Hepatocyte (in vitro differentiated cells): ENCODE results near the gene PSMA7.

Experiments used
- CTCF ChIP-seq: fragments of 200-600 bp; sonication (generic); IDR thresholded peaks from 2 replicates; pipeline ENCODE4 v1.5.1; 2016; ENCODE audit warnings: antibody characterized with exemption, mild to moderate bottlenecking; ENCODE audit not compliant: poor library complexity
- EZH2 ChIP-seq: fragments of 200-600 bp; sonication (generic); IDR thresholded peaks from 2 replicates; pipeline ENCODE4 v1.6.1; 2016; ENCODE audit warnings: antibody characterized with exemption, mild to moderate bottlenecking, borderline replicate concordance
- EZH2phosphoT487 ChIP-seq: fragments of 200-600 bp; sonication (generic); IDR thresholded peaks from one replicate; pipeline ENCODE4 v1.6.1; 2018; ENCODE audit warnings: antibody characterized with exemption, mild to moderate bottlenecking, low read depth, moderate library complexity; ENCODE audit not compliant: unreplicated experiment, severe bottlenecking

DNA sequence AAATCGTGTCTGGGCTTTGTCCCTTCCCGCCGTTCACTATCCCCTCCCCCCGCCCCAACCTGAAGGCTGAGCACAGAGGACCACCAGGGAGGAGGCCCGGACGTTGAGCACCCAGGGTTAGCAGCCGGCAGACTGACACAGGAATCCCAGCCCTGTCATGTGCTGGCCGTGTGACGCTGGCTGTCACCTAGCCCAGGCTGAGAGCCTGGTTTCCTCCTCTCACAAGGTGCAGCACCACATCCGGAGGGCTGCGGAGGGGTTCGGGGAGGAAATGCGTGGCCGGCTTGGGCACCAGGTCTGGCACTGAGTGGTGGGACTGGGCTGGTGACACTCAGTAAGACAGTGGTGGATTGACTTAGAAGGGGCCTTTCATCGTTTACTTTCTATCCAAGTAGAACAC is 25.5 kb downstream of the PSMA7 start:
- TF ChIP-seq EZH2 = no peak
- no peak for TF ChIP-seq EZH2phosphoT487
- no peak for TF ChIP-seq CTCF
